ENCODE measurements around the gene CREBBP. TPM values are rescaled to one million over a fixed set of nuclear protein-coding genes. Genes with fewer than 3 reads are reported as not detected.

CREBBP gene
- total RNA-seq, 1 donor from 2014 or later: 59.2 TPM

DNA sequence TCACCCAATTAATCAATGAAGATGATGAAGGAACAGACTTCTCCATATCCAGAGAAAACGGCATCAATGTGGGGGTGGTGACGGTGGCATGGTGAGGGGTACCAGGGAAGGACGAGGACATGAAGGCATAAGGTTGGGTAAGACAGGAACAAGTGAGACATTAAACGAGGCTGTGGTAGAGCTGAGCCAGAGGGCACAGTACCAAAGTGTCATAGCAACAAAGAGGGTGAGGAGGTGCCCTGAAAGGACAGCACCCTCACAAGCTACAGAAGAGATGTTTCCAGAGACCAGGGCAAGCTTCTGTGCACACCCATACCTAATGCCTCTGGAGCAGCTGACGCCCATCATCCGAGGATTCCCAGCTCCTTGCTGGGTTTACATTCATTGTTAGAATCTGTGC, 105.7 kb downstream of the CREBBP start:
- peaks cover 28% of the 10 kb centered on the region for H3K36me3 Mint-ChIP-seq (ENCODE audit: low read depth)
- TF ChIP-seq CTCF (IDR thresholded peaks at IDR 0.05): no peak
- H3K27ac Mint-ChIP-seq (ENCODE audit: unreplicated experiment): peak overlapping the region; percentile 72
- peaks cover 37% of the 10 kb centered on the region for H3K4me1 Mint-ChIP-seq (ENCODE audit: low read depth)
- no peaks in the 10 kb centered on the region for H3K27me3 Mint-ChIP-seq (ENCODE audit: low read depth)
- no peak overlapping the region for H3K4me3 Mint-ChIP-seq (ENCODE audit: unreplicated experiment)
- H3K9me3 Mint-ChIP-seq (ENCODE audit: low read depth): no peaks in the 10 kb centered on the region
- no peak for DNase-seq (ENCODE audit: low spot score)

DNA sequence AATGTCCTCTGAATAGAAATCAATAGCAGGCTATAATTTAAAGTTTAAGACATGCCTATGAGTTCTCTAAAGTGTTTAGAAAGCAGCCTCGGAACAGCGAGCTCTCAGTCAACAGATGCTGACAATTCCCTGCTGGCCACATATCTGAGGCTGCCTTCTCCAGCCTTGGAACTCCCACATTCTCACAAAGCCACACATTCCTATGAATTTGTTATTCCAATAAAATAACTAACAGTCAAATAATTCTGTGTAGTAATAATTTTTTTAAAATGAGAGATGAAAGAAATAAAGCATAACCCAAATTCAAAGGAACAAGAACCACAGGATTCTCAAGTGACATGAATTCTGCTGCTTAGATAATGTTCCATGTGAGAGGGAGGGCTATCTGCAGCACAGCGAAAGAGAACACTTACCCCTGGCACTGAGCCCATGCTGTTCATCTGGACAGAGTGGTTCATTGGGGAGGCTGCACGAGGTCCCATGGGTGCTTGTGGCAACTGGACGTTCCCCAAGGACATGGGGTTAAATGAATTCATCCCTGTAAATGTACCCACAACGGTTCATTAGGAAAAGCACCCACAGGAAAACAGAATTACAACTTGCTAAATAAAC, 106.3 kb downstream of the CREBBP start:
- Mint-ChIP-seq H3K27ac (ENCODE audit: unreplicated experiment) (peak overlapping the region; percentile 72), H3K27me3 (ENCODE audit: low read depth) (no peaks in the 10 kb centered on the region), H3K36me3 (ENCODE audit: low read depth) (peaks cover 29% of the 10 kb centered on the region), H3K4me1 (ENCODE audit: low read depth) (peaks cover 37% of the 10 kb centered on the region), H3K9me3 (ENCODE audit: low read depth) (no peaks in the 10 kb centered on the region), H3K4me3 (ENCODE audit: unreplicated experiment) (no peak overlapping the region)
- TF ChIP-seq CTCF (IDR thresholded peaks at IDR 0.05): no peak
- no peak for DNase-seq (ENCODE audit: low spot score)

- TF ChIP-seq CTCF (IDR thresholded peaks at IDR 0.05): no peak
- Mint-ChIP-seq H3K27me3 (ENCODE audit: low read depth) (no peaks in the 10 kb centered on the region), H3K9me3 (ENCODE audit: low read depth) (no peaks in the 10 kb centered on the region), H3K4me1 (ENCODE audit: low read depth) (peaks cover 37% of the 10 kb centered on the region), H3K27ac (ENCODE audit: unreplicated experiment) (peak overlapping the region; percentile 57), H3K4me3 (ENCODE audit: unreplicated experiment) (no peak overlapping the region), H3K36me3 (ENCODE audit: low read depth) (peaks cover 31% of the 10 kb centered on the region)
- DNase-seq (ENCODE audit: low spot score): no peak
Observed at GRCh38 chr16:3773663-3774062, 106.8 kb downstream of the CREBBP start.

- H3K36me3 Mint-ChIP-seq (ENCODE audit: low read depth): peaks cover 34% of the 10 kb centered on the region
- no peak for TF ChIP-seq CTCF (IDR thresholded peaks at IDR 0.05)
- H3K4me3 Mint-ChIP-seq (ENCODE audit: unreplicated experiment): no peak overlapping the region
- no peak for DNase-seq (ENCODE audit: low spot score)
- H3K27me3 Mint-ChIP-seq (ENCODE audit: low read depth): no peaks in the 10 kb centered on the region
- peaks cover 37% of the 10 kb centered on the region for H3K4me1 Mint-ChIP-seq (ENCODE audit: low read depth)
- no peaks in the 10 kb centered on the region for H3K9me3 Mint-ChIP-seq (ENCODE audit: low read depth)
- no peak overlapping the region for H3K27ac Mint-ChIP-seq (ENCODE audit: unreplicated experiment)
Observed at GRCh38 chr16:3771513-3771912, 109.0 kb downstream of the CREBBP start.

DNA sequence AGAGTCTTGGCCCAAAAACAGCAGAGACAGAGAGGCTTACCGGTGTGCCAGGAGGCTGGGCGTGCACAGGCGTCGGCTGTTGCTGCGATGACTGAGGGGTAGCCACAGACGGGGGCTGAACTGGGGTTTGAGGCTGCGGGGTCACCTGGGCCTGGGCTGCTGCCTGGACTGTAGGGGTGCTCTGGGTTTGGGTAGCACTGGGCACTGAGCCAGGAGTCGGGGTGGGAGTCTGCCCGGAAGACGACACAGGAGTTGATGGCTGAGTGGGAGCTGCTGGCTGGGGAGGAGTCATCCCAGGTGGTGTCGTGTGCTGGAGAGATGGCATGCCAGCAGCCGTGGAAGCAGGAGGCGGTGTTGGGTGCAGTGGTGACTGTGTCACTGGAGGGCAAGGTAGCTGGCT, 110.0 kb downstream of the CREBBP start:
- Mint-ChIP-seq H3K27ac (ENCODE audit: unreplicated experiment) (peak overlapping the region; percentile 66), H3K27me3 (ENCODE audit: low read depth) (no peaks in the 10 kb centered on the region), H3K4me3 (ENCODE audit: unreplicated experiment) (no peak overlapping the region), H3K36me3 (ENCODE audit: low read depth) (peaks cover 31% of the 10 kb centered on the region), H3K9me3 (ENCODE audit: low read depth) (no peaks in the 10 kb centered on the region), H3K4me1 (ENCODE audit: low read depth) (peaks cover 37% of the 10 kb centered on the region)
- no peak for TF ChIP-seq CTCF (IDR thresholded peaks at IDR 0.05)
- no peak for DNase-seq (ENCODE audit: low spot score)

All from chondrocyte (in vitro differentiated cells).